ENCODE measurements around the gene SGCD.
A peak's percentile ranks its signal among the peaks of the same experiment; 100 is the strongest.

The SGCD gene

DNA sequence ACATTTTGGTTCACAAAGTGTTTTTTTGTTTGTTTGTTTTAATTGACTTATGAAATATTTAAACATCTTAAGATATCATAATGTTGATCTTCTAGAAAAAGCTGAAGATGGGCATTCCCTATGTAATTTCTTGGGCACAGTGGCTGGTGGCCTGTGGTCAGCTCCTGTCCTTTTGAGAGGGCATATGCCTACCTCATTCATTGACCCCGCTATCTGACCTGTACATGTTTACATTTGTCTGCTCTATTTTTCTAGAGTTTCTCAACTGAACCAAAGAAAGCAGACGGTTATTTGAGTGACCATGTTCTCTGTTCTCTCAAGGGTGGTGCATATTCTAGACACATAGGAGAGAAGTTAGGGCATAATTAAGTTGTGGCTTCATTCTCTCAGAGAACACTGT lies 5.3 kb downstream of the SGCD start:
- Histone ChIP-seq H3K4me3 (no peak overlapping the region), H3K36me3 (replicated peaks) (no peaks in the 10 kb centered on the region), H3K4me1 (peaks cover 9% of the 10 kb centered on the region), H3K9me3 (no peaks in the 10 kb centered on the region), H3K27me3 (ENCODE audit: low read depth) (no peaks in the 10 kb centered on the region)
- in situ Hi-C loops (cut with MboI; ENCODE audit: low sequenced_read_pairs) = no loop called here
- DNase-seq (ENCODE audit: low spot score in 2 of 2) = no peak

GRCh38 chr5:156339139-156339841 lies 12.3 kb downstream of the SGCD start:
- Histone ChIP-seq H3K9me3 (no peaks in the 10 kb centered on the region), H3K27me3 (ENCODE audit: low read depth) (no peaks in the 10 kb centered on the region), H3K36me3 (replicated peaks) (no peaks in the 10 kb centered on the region), H3K4me1 (no peaks in the 10 kb centered on the region), H3K4me3 (no peak overlapping the region)
- in situ Hi-C loops (cut with MboI; ENCODE audit: low sequenced_read_pairs) = no loop called here
- no peak for DNase-seq (ENCODE audit: low spot score in 2 of 2)

DNA sequence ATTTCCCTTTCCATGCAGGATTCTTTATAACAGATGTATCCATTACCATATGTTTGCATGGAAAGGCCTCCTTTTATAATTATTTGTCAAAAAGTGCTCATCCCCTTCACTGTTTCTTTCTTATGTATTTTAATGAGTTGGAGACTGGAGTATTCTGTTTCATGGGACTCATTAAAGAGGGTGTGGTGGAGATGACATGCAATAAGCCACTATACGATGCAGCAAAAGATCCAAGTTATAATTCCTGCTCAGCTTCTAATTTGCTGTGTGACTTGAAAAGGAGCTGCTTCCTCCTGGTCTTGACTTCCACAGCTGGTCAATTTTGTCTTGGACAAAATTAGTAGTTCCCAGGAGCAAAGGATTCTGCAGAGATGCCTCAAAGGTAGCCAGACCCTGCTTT lies 13.9 kb downstream of the SGCD start:
- H3K27me3 ChIP-seq (ENCODE audit: low read depth) = no peaks in the 10 kb centered on the region
- in situ Hi-C loops (cut with MboI; ENCODE audit: low sequenced_read_pairs) = no loop called here
- no peaks in the 10 kb centered on the region for H3K36me3 ChIP-seq (replicated peaks)
- no peak for DNase-seq (ENCODE audit: low spot score in 2 of 2)
- no peaks in the 10 kb centered on the region for H3K9me3 ChIP-seq
- H3K4me3 ChIP-seq = no peak overlapping the region
- no peaks in the 10 kb centered on the region for H3K4me1 ChIP-seq

GRCh38 chr5:156350256-156350655 lies 23.3 kb downstream of the SGCD start:
- in situ Hi-C loops (cut with MboI; ENCODE audit: low sequenced_read_pairs) = no loop called here
- no peaks in the 10 kb centered on the region for H3K36me3 ChIP-seq (replicated peaks)
- H3K9me3 ChIP-seq = no peaks in the 10 kb centered on the region
- H3K27me3 ChIP-seq (ENCODE audit: low read depth) = no peaks in the 10 kb centered on the region
- no peak overlapping the region for H3K4me3 ChIP-seq
- H3K4me1 ChIP-seq = peaks cover 13% of the 10 kb centered on the region
- no peak for DNase-seq (ENCODE audit: low spot score in 2 of 2)

- Histone ChIP-seq H3K27me3 (ENCODE audit: low read depth) (no peaks in the 10 kb centered on the region), H3K4me3 (no peak overlapping the region), H3K4me1 (peaks cover 13% of the 10 kb centered on the region), H3K36me3 (replicated peaks) (no peaks in the 10 kb centered on the region), H3K9me3 (no peaks in the 10 kb centered on the region)
- in situ Hi-C loops (cut with MboI; ENCODE audit: low sequenced_read_pairs) = no loop called here
- DNase-seq (ENCODE audit: low spot score in 2 of 2) = no peak
Measured at GRCh38 chr5:156351423-156351822, 24.5 kb downstream of the SGCD start.

GRCh38 chr5:156354571-156354970 lies 27.6 kb downstream of the SGCD start:
- Histone ChIP-seq H3K4me3 (no peak overlapping the region), H3K36me3 (replicated peaks) (no peaks in the 10 kb centered on the region), H3K4me1 (0 out of 2 replicates have a peak, but pooled peaks cover 3% of the 10 kb centered on the region), H3K9me3 (no peaks in the 10 kb centered on the region), H3K27me3 (ENCODE audit: low read depth) (no peaks in the 10 kb centered on the region)
- no peak for DNase-seq (ENCODE audit: low spot score in 2 of 2)
- in situ Hi-C loops (cut with MboI; ENCODE audit: low sequenced_read_pairs) = no loop called here

- no peak for DNase-seq (ENCODE audit: low spot score in 2 of 2)
- in situ Hi-C loops (cut with MboI; ENCODE audit: low sequenced_read_pairs) = no loop called here
- no peaks in the 10 kb centered on the region for H3K27me3 ChIP-seq (ENCODE audit: low read depth)
- no peak overlapping the region for H3K4me3 ChIP-seq
- H3K9me3 ChIP-seq = no peaks in the 10 kb centered on the region
- 0 out of 2 replicates have a peak, but pooled peaks cover 3% of the 10 kb centered on the region for H3K4me1 ChIP-seq
- H3K36me3 ChIP-seq (replicated peaks) = no peaks in the 10 kb centered on the region
Measured at GRCh38 chr5:156356238-156356637, 29.3 kb downstream of the SGCD start.

- Histone ChIP-seq H3K36me3 (replicated peaks) (no peaks in the 10 kb centered on the region), H3K4me1 (0 out of 2 replicates have a peak, but pooled peaks cover 3% of the 10 kb centered on the region), H3K4me3 (no peak overlapping the region), H3K9me3 (no peaks in the 10 kb centered on the region), H3K27me3 (ENCODE audit: low read depth) (no peaks in the 10 kb centered on the region)
- in situ Hi-C loops (cut with MboI; ENCODE audit: low sequenced_read_pairs) = no loop called here
- DNase-seq (ENCODE audit: low spot score in 2 of 2) = no peak
Measured at GRCh38 chr5:156359476-156359875, 32.5 kb downstream of the SGCD start.

GRCh38 chr5:156361436-156362109 lies 34.6 kb downstream of the SGCD start:
- Histone ChIP-seq H3K9me3 (no peaks in the 10 kb centered on the region), H3K27me3 (ENCODE audit: low read depth) (no peaks in the 10 kb centered on the region), H3K4me1 (peaks cover 11% of the 10 kb centered on the region), H3K36me3 (replicated peaks) (no peaks in the 10 kb centered on the region), H3K4me3 (no peak overlapping the region)
- DNase-seq (ENCODE audit: low spot score in 2 of 2) = no peak
- in situ Hi-C loops (cut with MboI; ENCODE audit: low sequenced_read_pairs) = no loop called here

DNA sequence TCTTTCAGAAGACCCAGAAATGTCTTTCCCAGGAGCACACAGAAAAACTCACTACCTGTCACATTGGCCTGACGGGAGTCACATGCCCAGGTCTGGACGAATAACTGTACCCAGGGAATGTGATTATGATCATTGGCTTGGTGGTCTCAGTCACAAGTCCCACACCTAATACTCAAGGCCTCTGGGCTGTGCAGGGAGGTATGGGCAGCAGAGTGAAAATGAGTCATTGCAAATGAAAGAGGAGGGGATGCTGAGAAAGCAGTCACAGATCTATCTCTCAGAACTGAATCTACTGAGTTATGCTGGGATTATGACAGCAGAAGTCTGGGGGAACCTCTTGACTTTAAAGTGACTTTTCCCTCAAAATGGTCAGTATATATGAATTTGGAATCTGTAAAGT lies 36.9 kb downstream of the SGCD start:
- Histone ChIP-seq H3K4me3 (no peak overlapping the region), H3K36me3 (replicated peaks) (no peaks in the 10 kb centered on the region), H3K27me3 (ENCODE audit: low read depth) (no peaks in the 10 kb centered on the region), H3K4me1 (peaks cover 18% of the 10 kb centered on the region), H3K9me3 (no peaks in the 10 kb centered on the region)
- no peak for DNase-seq (ENCODE audit: low spot score in 2 of 2)
- in situ Hi-C loops (cut with MboI; ENCODE audit: low sequenced_read_pairs) = no loop called here

DNA sequence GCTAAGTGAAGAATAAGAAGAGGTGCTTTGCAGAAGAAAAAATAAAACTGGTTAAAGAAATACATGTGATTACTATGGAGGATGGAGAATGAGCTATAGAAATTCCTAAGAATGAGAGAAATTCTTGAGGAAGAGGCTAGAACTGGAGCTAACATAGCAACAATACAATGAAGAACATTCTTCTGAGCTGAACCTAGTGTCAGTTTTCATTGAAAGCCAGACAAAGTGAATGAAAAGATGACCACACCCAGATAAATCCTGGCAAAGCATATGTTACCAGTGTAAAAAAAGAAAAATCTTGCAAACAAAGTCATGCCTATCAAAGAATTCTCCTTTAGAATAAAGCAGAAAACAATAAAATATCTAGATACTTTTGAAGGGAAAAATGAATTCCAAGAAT lies 39.6 kb downstream of the SGCD start:
- Histone ChIP-seq H3K4me3 (no peak overlapping the region), H3K27me3 (ENCODE audit: low read depth) (no peaks in the 10 kb centered on the region), H3K9me3 (no peaks in the 10 kb centered on the region), H3K36me3 (replicated peaks) (no peaks in the 10 kb centered on the region), H3K4me1 (peaks cover 21% of the 10 kb centered on the region)
- in situ Hi-C loops (cut with MboI; ENCODE audit: low sequenced_read_pairs) = no loop called here
- DNase-seq (ENCODE audit: low spot score in 2 of 2) = peak in 1 of 2 experiments; percentile 75

DNA sequence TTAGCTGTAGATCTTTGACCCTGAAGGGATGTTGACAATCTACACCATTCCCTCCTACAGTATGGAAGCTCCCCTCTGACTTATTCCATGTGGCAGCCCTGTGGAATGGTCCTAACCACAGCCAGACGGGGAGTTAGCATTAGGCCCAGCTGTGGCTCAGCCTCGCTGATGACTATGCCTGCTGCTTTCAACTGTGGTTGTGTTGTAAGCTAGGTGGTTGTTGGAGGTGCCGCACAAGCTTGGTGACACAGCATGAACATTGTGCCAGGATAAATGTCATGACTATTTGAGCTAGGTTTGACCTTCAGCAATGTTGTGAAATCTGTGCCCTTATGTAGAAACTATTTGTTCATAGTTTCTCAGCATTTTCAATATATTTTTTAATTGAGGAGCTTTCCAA lies 40.6 kb downstream of the SGCD start:
- peaks cover 21% of the 10 kb centered on the region for H3K4me1 ChIP-seq
- no peak overlapping the region for H3K4me3 ChIP-seq
- DNase-seq (ENCODE audit: low spot score in 2 of 2) = no peak
- in situ Hi-C loops (cut with MboI; ENCODE audit: low sequenced_read_pairs) = no loop called here
- no peaks in the 10 kb centered on the region for H3K9me3 ChIP-seq
- no peaks in the 10 kb centered on the region for H3K36me3 ChIP-seq (replicated peaks)
- no peaks in the 10 kb centered on the region for H3K27me3 ChIP-seq (ENCODE audit: low read depth)

GRCh38 chr5:156375895-156376495 lies 49.0 kb downstream of the SGCD start:
- no peaks in the 10 kb centered on the region for H3K9me3 ChIP-seq
- H3K27me3 ChIP-seq (ENCODE audit: low read depth) = no peaks in the 10 kb centered on the region
- in situ Hi-C loops (cut with MboI; ENCODE audit: low sequenced_read_pairs) = no loop called here
- no peak for DNase-seq (ENCODE audit: low spot score in 2 of 2)
- no peaks in the 10 kb centered on the region for H3K36me3 ChIP-seq (replicated peaks)
- H3K4me3 ChIP-seq = no peak overlapping the region
- no peaks in the 10 kb centered on the region for H3K4me1 ChIP-seq

GRCh38 chr5:156376751-156377150 lies 49.8 kb downstream of the SGCD start:
- no peak overlapping the region for H3K4me3 ChIP-seq
- H3K36me3 ChIP-seq (replicated peaks) = no peaks in the 10 kb centered on the region
- H3K9me3 ChIP-seq = no peaks in the 10 kb centered on the region
- DNase-seq (ENCODE audit: low spot score in 2 of 2) = no peak
- no peaks in the 10 kb centered on the region for H3K4me1 ChIP-seq
- no peaks in the 10 kb centered on the region for H3K27me3 ChIP-seq (ENCODE audit: low read depth)
- in situ Hi-C loops (cut with MboI; ENCODE audit: low sequenced_read_pairs) = no loop called here
